ENCODE data around the gene PTPRD.

Gene PTPRD

DNA sequence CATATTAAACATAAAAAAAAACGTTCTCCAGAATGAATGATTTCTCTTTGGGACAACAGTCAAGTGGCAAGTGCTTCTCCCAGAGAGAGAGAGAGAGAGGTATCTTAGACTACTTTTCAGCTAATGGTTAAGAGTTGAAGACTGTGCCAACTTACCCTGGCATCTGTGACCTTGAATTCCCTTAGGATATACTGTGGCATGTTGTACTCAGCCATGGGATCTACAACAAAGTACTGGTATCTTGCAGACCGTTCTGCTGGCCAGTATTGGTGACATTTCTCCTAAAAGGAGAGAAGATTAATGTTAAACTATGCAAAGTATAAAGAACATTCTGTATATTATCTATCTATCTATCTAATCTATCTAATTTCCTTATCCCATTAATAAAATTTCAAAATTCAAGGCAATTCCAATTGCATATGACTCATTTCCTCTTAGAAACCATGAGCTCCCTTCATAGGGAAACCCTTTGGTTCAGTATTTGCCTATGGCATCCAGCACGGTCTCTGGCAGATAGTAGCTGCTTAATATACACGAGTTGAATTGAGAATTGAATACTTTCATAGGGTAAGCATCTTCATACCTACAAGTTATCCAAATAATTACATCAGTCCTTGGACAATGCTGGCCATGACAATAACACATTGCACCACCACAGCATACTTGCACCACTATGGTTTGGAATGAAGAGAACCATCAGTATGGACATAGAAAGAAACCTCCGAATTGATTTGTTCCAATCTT lies 2273.9 kb downstream of the PTPRD start:
- no peak for DNase-seq (ENCODE audit: low read depth in 2 of 2)

DNA sequence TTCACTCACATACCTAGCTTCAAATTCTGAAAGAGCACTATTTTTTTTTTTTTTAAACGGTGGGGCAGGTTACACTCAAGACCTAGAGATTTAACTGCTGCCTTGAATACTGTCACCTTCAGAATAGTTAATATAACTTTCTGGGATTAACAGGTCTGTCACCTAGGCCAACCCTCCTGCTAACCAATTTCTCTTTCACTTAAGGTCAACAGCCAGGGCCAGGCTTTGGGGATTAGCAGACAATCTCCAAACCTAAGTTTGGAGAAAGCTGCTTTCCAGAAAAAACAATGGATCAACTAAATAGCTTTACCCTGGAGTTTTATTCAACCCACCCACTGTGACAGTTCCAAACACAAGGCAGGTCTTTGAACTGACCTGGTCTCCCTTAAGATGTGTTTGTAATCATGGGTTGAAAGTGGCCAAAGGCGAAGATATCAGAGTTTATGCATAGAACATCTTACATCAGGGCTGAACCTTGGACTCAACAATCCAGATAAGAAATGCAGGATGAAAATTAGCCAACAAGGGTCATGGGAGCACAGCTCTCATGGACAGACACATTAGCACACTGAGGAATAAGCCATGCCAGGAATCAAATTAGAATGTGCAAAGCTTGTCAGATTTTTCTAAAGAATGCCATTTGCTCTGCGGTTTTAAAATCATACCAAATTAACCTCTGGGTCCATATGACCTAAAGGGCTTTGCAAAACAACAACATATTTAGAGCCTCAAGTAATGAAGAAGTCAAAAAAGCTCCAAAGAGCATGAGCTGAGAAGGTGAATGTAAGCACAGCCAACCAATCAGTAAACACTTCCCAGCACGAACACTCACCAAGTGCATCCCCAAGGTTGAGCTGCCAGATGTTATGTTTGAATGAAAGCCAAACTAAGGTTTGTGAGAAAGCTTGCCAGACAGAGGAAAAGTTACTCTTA lies 2274.7 kb downstream of the PTPRD start:
- no peak for DNase-seq (ENCODE audit: low read depth in 2 of 2)

DNA sequence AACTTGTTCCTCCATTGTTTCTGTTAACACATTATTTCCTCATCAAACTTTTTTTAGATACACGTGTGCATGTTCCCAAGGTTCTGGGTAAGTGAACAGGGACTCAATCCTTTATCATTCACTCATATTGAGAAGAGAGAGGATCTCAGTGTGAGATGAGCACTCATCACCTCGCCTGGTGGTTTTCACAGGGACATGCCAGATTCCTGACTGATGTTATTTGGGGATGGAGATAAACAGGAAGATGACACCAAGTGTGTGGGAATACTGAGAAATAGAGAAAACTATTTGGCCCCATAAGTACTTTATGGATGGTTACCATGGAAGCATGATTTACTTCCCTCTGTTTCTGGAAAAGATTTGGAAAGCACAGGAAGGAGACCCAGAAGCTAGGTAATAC lies 2279.9 kb downstream of the PTPRD start:
- no peak for DNase-seq (ENCODE audit: low read depth in 2 of 2)

DNA sequence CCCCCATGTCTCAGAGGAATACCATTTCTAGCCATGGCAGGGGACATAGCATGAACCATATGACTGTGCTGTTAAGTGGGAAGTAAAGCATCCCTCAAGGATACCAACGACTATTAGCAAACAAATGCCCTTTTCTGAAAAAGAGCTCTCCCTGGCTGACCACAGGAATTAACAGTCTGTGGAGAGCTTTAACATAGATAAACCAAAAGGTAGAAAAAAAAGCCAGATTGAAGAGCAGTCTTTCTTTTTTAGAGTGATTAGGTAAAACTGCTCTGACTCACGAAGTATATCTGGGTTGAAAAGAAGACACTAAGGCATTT lies 2280.5 kb downstream of the PTPRD start:
- DNase-seq (ENCODE audit: low read depth in 2 of 2) = no peak

DNA sequence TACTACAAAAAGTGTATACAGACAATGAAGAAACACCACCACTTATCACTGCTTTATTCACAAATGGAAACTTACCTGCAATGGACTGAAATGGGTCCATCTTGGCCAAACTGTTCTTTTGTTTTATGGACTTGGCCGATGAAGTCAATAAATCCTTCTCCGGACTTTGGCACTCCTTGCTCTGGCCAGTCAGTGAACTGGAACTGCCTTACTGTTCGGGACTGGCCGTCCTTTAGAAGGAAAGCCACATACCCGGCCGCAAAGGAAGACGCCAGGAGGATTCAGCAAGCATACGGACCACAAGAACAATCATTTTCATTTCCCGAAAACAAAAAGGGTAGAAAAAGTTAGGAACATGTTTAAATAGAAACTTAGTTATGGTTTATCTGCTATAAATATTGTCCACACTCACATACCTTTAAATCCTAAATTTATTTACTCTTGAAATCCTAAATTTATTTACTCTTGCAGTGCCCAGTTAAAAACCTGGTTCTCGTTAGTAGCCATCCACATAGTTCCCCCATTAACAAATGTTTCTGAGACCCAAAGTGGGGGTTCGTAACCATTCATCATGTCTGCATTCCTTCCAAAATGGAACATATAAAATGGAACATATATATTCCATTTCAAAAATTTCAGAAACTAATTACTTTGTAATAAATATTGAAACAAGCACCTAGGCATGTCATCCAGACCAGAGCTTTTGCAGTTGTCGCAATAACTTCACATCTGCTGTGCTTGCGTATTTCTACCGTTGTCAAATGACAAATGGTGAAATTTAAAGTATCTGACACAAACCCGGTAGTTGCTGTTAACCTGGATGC lies 2281.1 kb downstream of the PTPRD start:
- no peak for DNase-seq (ENCODE audit: low read depth in 2 of 2)

DNA sequence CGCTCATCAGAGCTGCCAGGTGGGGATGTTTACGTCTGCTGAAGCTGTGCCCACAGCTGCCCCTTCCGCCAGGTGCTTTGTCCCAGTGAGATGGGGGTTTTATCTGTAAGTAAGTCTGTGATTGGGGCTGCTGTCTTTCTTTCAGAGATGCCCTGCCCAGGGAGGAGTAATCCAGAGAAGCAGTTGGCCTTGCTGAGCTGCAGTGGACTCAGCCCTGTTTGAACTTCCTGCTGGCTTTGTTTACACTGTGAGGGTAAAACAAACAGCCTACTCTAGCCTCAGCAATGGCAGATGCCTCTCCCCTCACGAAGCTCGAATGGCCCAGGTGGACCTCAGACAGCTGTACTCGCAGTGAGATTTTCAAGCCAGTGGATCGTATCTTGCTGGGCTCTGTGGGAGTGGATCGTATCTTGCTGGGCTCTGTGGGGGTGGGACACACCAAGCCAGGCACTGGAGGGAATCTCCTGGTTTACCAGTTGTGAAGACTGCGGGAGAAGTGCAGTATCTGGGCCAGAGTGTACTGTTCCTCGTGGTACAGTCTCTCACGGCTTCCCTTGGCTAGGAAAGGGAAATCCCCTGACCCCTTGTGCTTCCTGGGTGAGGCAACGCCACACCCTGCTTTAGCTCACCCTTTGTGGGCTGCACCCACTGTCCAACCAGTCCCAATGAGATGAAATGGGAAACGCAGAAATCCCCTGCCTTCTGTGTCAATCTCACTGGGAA lies 2283.1 kb downstream of the PTPRD start:
- DNase-seq (ENCODE audit: low read depth in 2 of 2) = no peak

DNA sequence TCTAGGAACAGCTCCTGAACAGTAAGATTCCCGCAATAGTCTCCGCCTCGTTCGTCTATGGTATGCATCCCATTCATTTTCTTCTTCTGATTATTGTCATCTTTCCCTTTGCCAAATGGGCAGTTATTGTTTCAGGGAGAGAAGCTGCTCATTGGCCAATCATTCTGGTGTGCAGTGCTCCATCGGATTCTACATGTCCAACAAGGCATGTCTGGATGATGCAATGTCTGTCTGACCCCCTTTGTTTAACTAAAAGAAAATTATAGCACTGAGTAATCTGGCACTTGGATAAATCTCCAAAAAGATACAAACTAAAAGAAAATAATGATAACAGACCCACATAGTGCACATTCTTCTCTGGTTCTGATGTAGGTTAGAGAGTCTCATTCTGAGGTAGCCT lies 2297.6 kb downstream of the PTPRD start:
- no peak for DNase-seq (ENCODE audit: low read depth in 2 of 2)

DNA sequence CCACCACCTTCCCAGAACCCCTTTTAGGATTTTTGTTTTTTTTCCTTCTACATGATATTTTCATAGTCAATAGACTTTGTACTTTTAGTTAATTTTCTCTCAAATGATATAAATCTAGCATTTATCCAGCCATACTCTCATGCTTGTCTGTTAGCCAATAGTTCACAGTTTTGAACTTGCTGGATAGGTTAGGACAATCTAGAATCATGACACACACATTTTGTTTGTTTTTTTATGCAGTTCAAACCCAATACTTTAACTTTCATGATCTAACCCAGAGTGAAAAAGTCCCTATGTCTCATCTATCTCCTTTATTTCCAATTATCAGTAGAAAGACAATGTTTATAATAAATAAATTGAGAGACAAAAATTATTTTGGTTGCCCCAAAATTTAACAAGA lies 2303.5 kb downstream of the PTPRD start:
- no peak for DNase-seq (ENCODE audit: low read depth in 2 of 2)

DNA sequence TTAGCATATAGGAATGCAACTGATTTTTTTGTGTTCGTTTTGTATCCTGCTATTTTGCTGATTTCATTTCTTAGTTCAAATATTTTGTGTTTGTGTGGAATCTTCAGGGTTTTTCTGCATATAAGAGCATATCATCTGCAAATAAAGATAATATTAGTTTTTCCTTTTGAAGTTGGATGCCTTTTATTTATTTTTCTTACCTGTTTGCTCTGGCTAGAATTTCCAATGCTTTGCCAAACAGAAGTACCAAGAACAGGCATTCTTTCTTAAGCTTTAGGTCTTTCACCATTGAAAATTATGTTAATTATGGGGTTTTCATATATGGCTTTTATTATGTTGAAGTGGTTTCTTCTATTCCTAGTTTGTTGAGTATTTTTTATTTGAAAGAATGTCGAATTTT lies 2308.1 kb downstream of the PTPRD start:
- no peak for DNase-seq (ENCODE audit: low read depth in 2 of 2)

DNA sequence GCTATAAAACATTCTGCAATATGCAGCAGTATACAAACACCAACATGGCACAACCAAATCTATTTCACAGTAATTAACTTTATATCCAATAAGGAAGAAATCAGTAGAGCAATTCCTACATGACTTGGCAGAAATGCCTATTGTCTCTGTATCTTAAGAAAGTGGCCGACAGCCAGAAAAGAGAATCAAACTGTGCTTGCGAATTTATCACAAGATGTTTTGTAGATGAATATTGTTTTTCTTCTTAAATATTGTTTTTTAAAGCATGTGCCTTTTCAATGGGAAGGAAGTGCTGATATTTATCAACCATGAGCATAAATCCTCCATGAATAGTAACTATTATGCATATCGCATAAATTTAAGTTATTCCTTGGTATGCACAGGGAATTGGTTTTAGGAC lies 2311.5 kb downstream of the PTPRD start:
- DNase-seq (ENCODE audit: low read depth in 2 of 2) = no peak

DNA sequence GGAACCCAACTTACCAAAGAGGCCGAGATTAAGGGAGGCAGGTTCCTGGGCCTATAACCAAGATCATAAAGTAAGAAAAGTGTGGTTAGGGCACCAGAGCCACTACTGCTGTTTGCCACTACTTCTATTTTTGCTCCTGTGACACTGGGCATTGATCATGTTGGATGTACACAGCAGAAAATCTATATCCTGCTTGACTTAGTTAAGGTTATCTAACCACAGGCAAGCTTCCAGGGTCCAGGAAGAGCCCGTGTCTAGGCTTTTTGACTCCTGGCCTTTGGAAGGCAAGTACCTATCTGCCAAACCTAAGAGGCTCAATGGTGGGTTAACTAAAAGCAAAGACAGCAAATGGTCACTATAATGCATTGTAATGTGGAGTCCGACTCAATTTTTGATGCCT lies 2315.8 kb downstream of the PTPRD start:
- DNase-seq (ENCODE audit: low read depth in 2 of 2) = no peak

DNA sequence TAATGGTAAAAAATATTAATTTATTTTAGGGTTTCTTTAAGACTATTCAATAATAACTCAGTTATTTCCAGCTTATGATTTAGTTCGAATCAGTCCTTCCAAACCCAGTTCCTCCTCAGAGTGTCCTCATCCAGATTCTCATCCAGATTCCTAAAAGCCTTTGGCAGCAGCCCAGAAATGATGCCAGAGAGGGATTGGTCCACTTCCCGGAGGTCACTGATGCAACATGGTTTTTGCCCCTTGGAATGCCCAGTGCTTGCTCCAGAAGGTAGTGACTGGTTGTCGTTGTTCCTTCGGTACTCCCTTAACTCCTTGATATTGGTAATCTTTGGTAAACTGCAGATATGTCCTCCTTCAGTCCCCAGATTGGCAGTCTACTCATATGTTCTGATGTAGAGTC lies 2320.1 kb downstream of the PTPRD start:
- no peak for DNase-seq (ENCODE audit: low read depth in 2 of 2)

DNA sequence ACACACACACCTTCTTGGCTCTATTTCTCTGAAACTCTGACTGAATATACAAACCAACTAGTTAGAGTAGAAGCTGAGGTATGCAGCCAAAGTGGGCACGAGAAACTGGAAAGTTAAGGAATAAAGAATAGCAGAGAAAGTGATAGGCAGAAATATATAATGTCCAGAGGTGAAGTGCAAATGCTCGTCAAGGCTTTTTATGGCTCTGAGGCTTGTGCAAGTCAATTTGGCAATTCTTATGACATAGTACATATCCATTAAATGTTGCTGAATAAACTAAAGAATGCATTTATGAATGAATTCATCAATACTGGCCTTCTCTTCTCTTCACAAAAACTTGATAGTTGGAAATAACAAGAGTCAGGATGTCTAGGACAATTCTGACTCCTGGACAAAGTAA lies 2323.1 kb downstream of the PTPRD start:
- no peak for DNase-seq (ENCODE audit: low read depth in 2 of 2)

DNA sequence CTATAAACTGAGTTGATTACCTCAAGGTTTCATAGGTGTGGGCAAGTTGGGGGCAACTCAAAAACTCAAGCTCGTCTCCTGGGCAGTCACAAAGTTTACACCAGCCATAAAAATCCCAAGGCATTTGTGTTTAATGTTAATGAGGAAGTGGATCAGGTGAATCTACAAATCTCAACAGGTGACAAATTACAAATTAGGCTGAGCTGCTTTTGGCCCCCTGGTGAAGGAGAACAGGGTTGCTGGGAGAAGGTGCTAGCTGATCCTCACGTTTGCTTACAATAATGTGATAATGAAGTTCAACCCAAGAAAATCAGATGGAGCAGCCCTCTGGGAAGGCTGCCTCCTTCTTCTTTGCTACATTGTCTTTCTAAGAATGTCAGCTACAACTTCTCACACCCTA lies 2324.8 kb downstream of the PTPRD start:
- no peak for DNase-seq (ENCODE audit: low read depth in 2 of 2)

DNA sequence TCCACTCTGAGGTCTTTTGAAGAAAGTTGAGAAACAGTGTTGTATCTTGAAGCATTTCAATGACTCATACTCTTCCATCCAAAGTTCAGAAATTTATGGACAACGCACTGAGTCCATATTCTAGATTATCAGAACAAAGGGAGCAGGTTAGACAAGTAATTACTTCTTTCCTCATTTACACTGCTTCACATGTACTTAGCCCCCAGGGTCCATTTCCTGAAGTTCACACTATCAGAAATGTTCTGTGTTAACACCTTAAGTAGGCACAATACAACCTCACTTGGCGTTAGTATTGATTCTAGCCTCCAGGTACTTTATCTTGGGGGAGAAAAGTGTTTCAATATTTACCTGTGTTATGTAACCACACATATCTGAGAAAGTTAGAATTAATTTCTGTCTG lies 2325.3 kb downstream of the PTPRD start:
- DNase-seq (ENCODE audit: low read depth in 2 of 2) = no peak

DNA sequence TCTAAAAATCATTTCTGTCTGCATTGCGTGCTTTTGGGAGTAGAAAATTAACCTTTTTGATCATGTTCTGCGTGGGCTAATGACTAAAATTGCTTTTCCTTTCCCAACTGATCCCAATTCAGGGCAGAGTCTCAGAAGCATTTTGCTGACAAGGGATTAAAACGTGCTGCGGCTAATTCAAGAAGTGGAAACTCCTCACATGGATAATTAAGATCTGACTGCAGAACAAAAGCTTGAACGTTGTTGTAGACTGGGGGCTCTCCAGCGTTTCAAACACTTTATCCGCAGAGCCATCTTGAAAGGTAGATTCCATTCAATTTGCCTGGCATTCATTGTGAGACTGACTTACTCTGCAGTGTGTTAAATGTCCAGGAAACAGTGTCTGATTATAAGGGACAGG lies 2327.9 kb downstream of the PTPRD start:
- no peak for DNase-seq (ENCODE audit: low read depth in 2 of 2)

DNA sequence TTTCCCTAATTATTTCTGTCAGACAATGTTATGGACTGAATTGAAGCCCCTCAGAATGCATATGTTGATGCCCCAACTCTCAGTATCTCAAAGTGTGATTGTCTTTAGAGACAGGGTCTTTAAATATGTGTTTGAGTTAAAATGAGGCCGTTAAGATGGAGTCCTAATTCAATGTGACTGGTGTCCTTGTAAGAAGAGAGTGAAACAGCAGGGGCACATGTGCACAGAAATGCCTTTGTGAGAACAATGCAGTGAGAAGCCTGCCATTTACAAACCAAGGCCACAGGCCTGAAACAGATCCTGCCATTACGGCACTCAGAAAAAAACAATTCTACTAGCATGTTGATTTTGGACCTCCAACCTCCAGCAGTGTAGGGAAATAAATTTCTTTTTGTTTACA lies 2330.3 kb downstream of the PTPRD start:
- no peak for DNase-seq (ENCODE audit: low read depth in 2 of 2)

DNA sequence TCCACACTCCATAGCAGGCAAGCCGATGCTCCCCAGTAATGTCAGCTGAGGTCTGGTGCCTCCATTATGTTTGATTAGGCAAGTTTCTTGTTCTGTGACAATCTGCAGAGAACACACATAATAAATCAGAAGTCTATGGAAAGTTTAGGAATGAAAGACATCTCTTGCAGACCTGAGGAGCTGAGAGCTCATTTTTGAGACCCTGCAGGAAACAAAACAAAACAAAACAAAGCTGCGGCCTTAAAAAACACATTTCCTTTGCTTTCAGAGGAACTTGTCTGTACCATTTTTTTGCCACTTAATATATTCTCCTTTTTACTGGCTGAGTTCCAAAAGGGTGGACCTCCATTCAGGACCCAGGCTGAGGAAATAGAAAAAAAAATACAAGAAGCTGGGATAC lies 2332.0 kb downstream of the PTPRD start:
- no peak for DNase-seq (ENCODE audit: low read depth in 2 of 2)

DNA sequence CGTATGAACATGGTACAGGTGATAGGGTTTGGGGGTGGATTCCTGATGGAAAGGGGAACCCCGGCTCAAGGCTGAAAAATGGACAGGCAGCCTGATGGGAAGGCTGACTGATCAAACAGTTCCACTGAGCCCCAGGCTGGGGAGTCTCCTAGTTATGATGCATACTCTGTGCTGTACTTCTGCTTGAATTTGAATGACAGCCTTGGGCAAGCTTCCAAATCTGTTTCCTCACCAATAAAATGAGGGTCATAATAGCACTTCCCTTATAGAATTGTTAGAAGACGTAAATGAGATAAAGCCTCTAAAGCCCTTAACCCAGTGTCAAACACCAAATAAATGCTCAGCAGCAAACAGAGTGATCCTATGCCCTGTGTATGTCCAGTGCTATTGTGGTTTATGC lies 2334.8 kb downstream of the PTPRD start:
- no peak for DNase-seq (ENCODE audit: low read depth in 2 of 2)

DNA sequence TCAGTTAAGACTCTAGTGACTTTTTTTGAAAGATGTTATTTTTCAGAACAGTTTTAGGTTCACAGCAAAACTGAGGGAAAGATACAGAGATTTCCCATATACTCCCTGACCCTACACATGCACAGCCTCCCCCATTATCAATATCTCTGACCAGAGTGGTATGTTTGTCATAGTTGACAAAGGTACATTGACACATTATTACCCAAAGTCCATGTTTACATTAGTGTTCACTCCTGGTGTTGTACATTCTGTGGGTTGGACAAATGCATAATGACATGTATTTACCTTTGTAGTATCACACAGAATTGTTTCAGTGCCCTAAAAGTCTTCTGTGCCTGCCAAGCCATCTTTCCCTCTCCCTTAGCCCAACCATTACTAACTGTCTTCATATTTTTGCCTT lies 2342.6 kb downstream of the PTPRD start:
- DNase-seq (ENCODE audit: low read depth in 2 of 2) = no peak

DNA sequence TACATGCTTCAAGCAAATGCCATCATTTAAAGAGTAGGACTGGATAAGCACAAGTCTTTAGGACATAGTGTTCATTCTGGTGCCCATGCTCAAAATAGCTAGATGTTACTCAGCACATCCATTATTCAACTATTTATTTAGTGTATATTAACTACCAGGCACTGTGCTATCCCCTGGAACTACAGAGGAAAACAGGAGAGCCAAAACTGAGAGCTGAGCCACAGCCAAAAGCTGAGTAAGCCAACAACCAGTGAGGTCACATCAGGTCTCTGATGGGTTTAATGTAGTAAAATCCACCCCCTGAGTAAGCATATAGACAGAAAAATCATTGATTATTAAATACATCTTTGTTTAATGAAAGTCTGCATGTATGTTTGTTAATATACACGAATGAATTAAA lies 2343.9 kb downstream of the PTPRD start:
- no peak for DNase-seq (ENCODE audit: low read depth in 2 of 2)
